ENCODE measurements around the gene FSIP1. TPM values are rescaled to one million over a fixed set of nuclear protein-coding genes. Genes with fewer than 3 reads are reported as not detected.

Gene FSIP1
- total and polyA plus RNA-seq, 9 of the 15 experiments (the other 6 are each of a cell fraction or from before 2014, with no cell fraction given) = 0.07 to 0.51 (median 0.29) TPM

GRCh38 chr15:39714251-39714650 is 68.4 kb downstream of the FSIP1 start (continued):
- no peak for TF ChIP-seq SNRNP70 (optimal IDR thresholded peaks at IDR 0.05; ENCODE audit: low read depth, low read length)

- BruUV-seq (replicated peaks) = no TSS peak
- Histone ChIP-seq H3K4me1 (replicated peaks in 1 of 2; ENCODE audit: control insufficient read depth in 2 of 2, insufficient read depth in 2 of 2, low read length in 2 of 2) (no peaks in the 10 kb centered on the region), H3K4me3 (no peak overlapping the region), H3K79me2 (ENCODE audit: control insufficient read depth, insufficient read depth, low read length) (no peaks in the 10 kb centered on the region), H3K36me3 (ENCODE audit: control insufficient read depth, insufficient read depth, low read length) (no peaks in the 10 kb centered on the region), H2AFZ (ENCODE audit: low read depth, low read length) (peak overlapping the region; percentile 62), H3K4me2 (ENCODE audit: insufficient read depth, low read length) (no peak overlapping the region), H4K20me1 (replicated peaks; ENCODE audit: control insufficient read depth, insufficient read depth, low read length) (no peaks in the 10 kb centered on the region), H3K9me3 (replicated peaks; ENCODE audit: control insufficient read depth, insufficient read depth, low read depth, low read length) (no peaks in the 10 kb centered on the region), H3K9ac (ENCODE audit: insufficient read depth in 1 of 2, low read depth in 2 of 2, low read length in 2 of 2) (no peak overlapping the region), H3K27ac (ENCODE audit: extremely low read depth, low read depth, low read length) (no peak overlapping the region), H3K27me3 (ENCODE audit: control insufficient read depth in 2 of 2, insufficient read depth in 2 of 2, low read length in 2 of 2) (no peaks in the 10 kb centered on the region), H3K9me1 (ENCODE audit: control insufficient read depth, insufficient read depth, low read length) (no peaks in the 10 kb centered on the region)
- no peak for ATAC-seq
- in situ Hi-C loops (cut with MboI) = no loop called here
- POLR2A ChIA-PET = interaction anchor here (0.6 to 3.4 kb wide), 4 partner anchors 9 to 169 kb away, joined by 3 to 9 read pairs (median 4); no protein-coding TSS in a partner anchor
- intact Hi-C loops (cut with micrococcal nuclease) = no loop called here
- no peak for DNase-seq (ENCODE audit: extremely low read depth in 1 of 4, low spot score in 3 of 4)
- CTCF ChIA-PET (ENCODE audit: low intra/inter-chr PET ratio) = no interaction called here
- WGBS (ENCODE audit: insufficient coverage, low coverage, missing lambda C conversion rate) = 27% methylated on average over 1 of the region's 1 CpG
- no peak for FAIRE-seq
- TF ChIP-seq ZNF277 (CRISPR knock-in tag; IDR thresholded peaks at IDR 0.05; ENCODE audit: borderline replicate concordance) (no peak), ARNT (IDR thresholded peaks at IDR 0.05) (no peak), ESRRA (IDR thresholded peaks at IDR 0.05; ENCODE audit: borderline replicate concordance, low read depth) (no peak), MGA (IDR thresholded peaks at IDR 0.05) (no peak)
Observed at GRCh38 chr15:39713846-39714245, 68.8 kb downstream of the FSIP1 start.

All from K562 (cell line).